Neural progenitor cell (in vitro differentiated cells): Measurements from ENCODE around the gene ECHDC1. TPM values are rescaled to one million over a fixed set of nuclear protein-coding genes. Genes with fewer than 3 reads are reported as not detected.

Experiments used
- DNase-seq: peaks from one replicate; pipeline ENCODE4 v3.0.0-alpha.2; 2016; ENCODE audit warnings: low spot score
- H2AFZ ChIP-seq: fragments of 200-600 bp; sonication (generic); replicated peaks from 2 replicates; pipeline ENCODE4 v1.6.1; 2016; ENCODE audit warnings: antibody characterized with exemption
- H3F3A ChIP-seq: fragments of 200-600 bp; sonication (generic); 2 replicates; pipeline ENCODE4 v1.6.1; 2016; ENCODE audit warnings: antibody characterized with exemption, low read depth
- H3K27ac ChIP-seq: fragments of 200-600 bp; sonication (generic); 2 replicates; pipeline ENCODE4 v1.5.1; 2016; ENCODE audit warnings: mild to moderate bottlenecking
- H3K27me3 ChIP-seq: fragments of 200-600 bp; sonication (generic); 2 replicates; pipeline ENCODE4 v1.6.1; 2016; ENCODE audit warnings: mild to moderate bottlenecking, moderate library complexity
- H3K36me3 ChIP-seq: fragments of 200-600 bp; sonication (generic); 2 replicates; pipeline ENCODE4 v1.5.1; 2016
- H3K4me1 ChIP-seq: fragments of 200-600 bp; sonication (generic); 2 replicates; pipeline ENCODE4 v1.6.1; 2016; ENCODE audit warnings: mixed run types
- H3K4me2 ChIP-seq: fragments of 200-600 bp; sonication (generic); 2 replicates; pipeline ENCODE4 v1.6.1; 2016
- H3K4me3 ChIP-seq: fragments of 200-600 bp; sonication (generic); 2 replicates; pipeline ENCODE4 v1.5.1; 2016
- H3K79me2 ChIP-seq: fragments of 200-600 bp; sonication (generic); 2 replicates; pipeline ENCODE4 v1.6.1; 2016; ENCODE audit warnings: low read depth
- H3K9ac ChIP-seq: fragments of 200-600 bp; sonication (generic); 2 replicates; pipeline ENCODE4 v1.6.1; 2016
- H3K9me3 ChIP-seq: fragments of 200-600 bp; sonication (generic); 2 replicates; pipeline ENCODE4 v1.5.1; 2016; ENCODE audit warnings: low read depth
- H4K20me1 ChIP-seq: fragments of 200-600 bp; sonication (generic); 2 replicates; pipeline ENCODE4 v1.6.1; 2016; ENCODE audit warnings: low read depth
- H3K27ac Mint-ChIP-seq: 3 replicates; pipeline ENCODE4 v1.8.0; 2021; ENCODE audit warnings: mixed read lengths
- H3K27me3 Mint-ChIP-seq: 2 replicates; pipeline ENCODE4 v1.8.0; 2022; ENCODE audit warnings: low read depth, mild to moderate bottlenecking, inconsistent platforms, moderate library complexity, mixed read lengths; ENCODE audit not compliant: insufficient read depth
- H3K36me3 Mint-ChIP-seq: 3 replicates; pipeline ENCODE4 v1.8.0; 2021; ENCODE audit warnings: mixed read lengths
- H3K4me1 Mint-ChIP-seq: 3 replicates; pipeline ENCODE4 v1.8.0; 2021; ENCODE audit warnings: mixed read lengths
- H3K4me3 Mint-ChIP-seq: 3 replicates; pipeline ENCODE4 v1.8.0; 2021; ENCODE audit warnings: mild to moderate bottlenecking, moderate library complexity, mixed read lengths
- H3K9me3 Mint-ChIP-seq: 3 replicates; pipeline ENCODE4 v1.8.0; 2020; ENCODE audit warnings: mixed read lengths
- CTCF ChIP-seq: fragments of 200-600 bp; sonication (generic); IDR thresholded peaks from 2 replicates; pipeline ENCODE4 v1.5.1; 2017; ENCODE audit warnings: antibody characterized with exemption, mild to moderate bottlenecking
- EZH2 ChIP-seq: fragments of 200-600 bp; sonication (generic); IDR thresholded peaks from 2 replicates; pipeline ENCODE4 v1.6.1; 2017; ENCODE audit warnings: antibody characterized with exemption, mild to moderate bottlenecking, moderate library complexity
- EZH2phosphoT487 ChIP-seq: fragments of 200-600 bp; sonication (generic); IDR thresholded peaks from 2 replicates; pipeline ENCODE4 v1.6.1; 2017; ENCODE audit warnings: antibody characterized with exemption
- total RNA-seq: library from RNA; depleted of rRNA; stranded (reverse); fragments of >200 nt; gene quantifications from 2 replicates; pipeline ENCODE4 v1.2.3, GENCODE V29; 2015; ENCODE audit warnings: low replicate concordance

The ECHDC1 gene
- total RNA-seq, 1 donor from 2014 or later: 81.9 TPM

GRCh38 chr6:127263481-127263880, 79.9 kb downstream of the ECHDC1 start:
- no peaks in the 10 kb centered on the region for H3K9me3 Mint-ChIP-seq
- peaks cover 14% of the 10 kb centered on the region for H3K4me1 Mint-ChIP-seq
- peaks cover 3% of the 10 kb centered on the region for H4K20me1 ChIP-seq
- peaks cover 10% of the 10 kb centered on the region for H3K4me1 ChIP-seq
- H3K9me3 ChIP-seq: no peaks in the 10 kb centered on the region
- no peak overlapping the region for H3K4me3 ChIP-seq
- TF ChIP-seq EZH2: no peak
- no peak for TF ChIP-seq EZH2phosphoT487
- TF ChIP-seq CTCF: no peak
- H2AFZ ChIP-seq: no peak overlapping the region
- no peak for DNase-seq
- no peak overlapping the region for H3K27ac ChIP-seq
- no peaks in the 10 kb centered on the region for H3K36me3 Mint-ChIP-seq
- no peaks in the 10 kb centered on the region for H3K27me3 ChIP-seq
- H3K4me3 Mint-ChIP-seq: no peak overlapping the region
- peaks cover 2% of the 10 kb centered on the region for H3K27me3 Mint-ChIP-seq
- H3K36me3 ChIP-seq: no peaks in the 10 kb centered on the region
- peaks cover 22% of the 10 kb centered on the region for H3F3A ChIP-seq
- no peak overlapping the region for H3K9ac ChIP-seq
- H3K4me2 ChIP-seq: no peak overlapping the region
- H3K79me2 ChIP-seq: peaks cover 18% of the 10 kb centered on the region
- H3K27ac Mint-ChIP-seq: no peak overlapping the region

GRCh38 chr6:127262896-127263295, 80.5 kb downstream of the ECHDC1 start:
- H3K4me1 Mint-ChIP-seq: peaks cover 10% of the 10 kb centered on the region
- no peaks in the 10 kb centered on the region for H4K20me1 ChIP-seq

GRCh38 chr6:127255286-127255685, 88.1 kb downstream of the ECHDC1 start:
- Mint-ChIP-seq H3K4me1 (no peaks in the 10 kb centered on the region), H3K27ac (no peak overlapping the region), H3K9me3 (no peaks in the 10 kb centered on the region), H3K27me3 (no peaks in the 10 kb centered on the region), H3K36me3 (no peaks in the 10 kb centered on the region), H3K4me3 (no peak overlapping the region)
- Histone ChIP-seq H3K27me3 (no peaks in the 10 kb centered on the region), H4K20me1 (no peaks in the 10 kb centered on the region), H3K4me3 (no peak overlapping the region), H3K4me2 (no peak overlapping the region), H3K27ac (no peak overlapping the region), H3K4me1 (no peaks in the 10 kb centered on the region), H2AFZ (no peak overlapping the region), H3K9ac (no peak overlapping the region), H3K36me3 (peaks cover 3% of the 10 kb centered on the region), H3F3A (no peaks in the 10 kb centered on the region), H3K79me2 (no peaks in the 10 kb centered on the region), H3K9me3 (no peaks in the 10 kb centered on the region)
- DNase-seq: no peak
- TF ChIP-seq CTCF (no peak), EZH2 (no peak), EZH2phosphoT487 (no peak)

More at GRCh38 chr6:127262896-127263295, 80.5 kb downstream of the ECHDC1 start:
- H3K4me1 ChIP-seq: peaks cover 6% of the 10 kb centered on the region
- no peak overlapping the region for H2AFZ ChIP-seq
- H3K9me3 ChIP-seq: no peaks in the 10 kb centered on the region
- H3K4me3 ChIP-seq: no peak overlapping the region
- H3K27me3 ChIP-seq: no peaks in the 10 kb centered on the region
- peaks cover 22% of the 10 kb centered on the region for H3F3A ChIP-seq
- Mint-ChIP-seq H3K36me3 (no peaks in the 10 kb centered on the region), H3K4me3 (no peak overlapping the region), H3K27ac (no peak overlapping the region), H3K27me3 (peaks cover 2% of the 10 kb centered on the region), H3K9me3 (no peaks in the 10 kb centered on the region)
- no peak overlapping the region for H3K27ac ChIP-seq
- H3K9ac ChIP-seq: no peak overlapping the region
- H3K4me2 ChIP-seq: no peak overlapping the region
- no peak for TF ChIP-seq EZH2
- no peak for TF ChIP-seq EZH2phosphoT487
- no peak for TF ChIP-seq CTCF
- no peak for DNase-seq
- peaks cover 12% of the 10 kb centered on the region for H3K79me2 ChIP-seq
- no peaks in the 10 kb centered on the region for H3K36me3 ChIP-seq
